Astrocyte (in vitro differentiated cells and primary cell): Measurements from ENCODE around the gene C19orf12. TPM values are rescaled to one million over a fixed set of nuclear protein-coding genes. Genes with fewer than 3 reads are reported as not detected.

ENCODE experiments used
- DNase-seq: peaks from one replicate; pipeline ENCODE4 v3.0.0-alpha.2; 2010; ENCODE audit warnings: low read depth
- FAIRE-seq: peaks from 2 replicates; lab custom pipeline; 2011; peaks lifted over from hg19 to GRCh38; lab: Jason Lieb, UNC
- H2AFZ ChIP-seq: 2 replicates; pipeline ENCODE4 v1.6.0; 2012; ENCODE audit warnings: low read depth, low read length, inconsistent platforms
- H3K27ac ChIP-seq: 2 replicates; pipeline ENCODE4 v1.5.1; 2011; ENCODE audit warnings: low read depth, low read length, inconsistent platforms
- H3K27me3 ChIP-seq: 2 replicates; pipeline ENCODE4 v1.6.0; 2011; ENCODE audit warnings: low read length, inconsistent platforms; ENCODE audit not compliant: insufficient read depth
- H3K36me3 ChIP-seq: 2 replicates; pipeline ENCODE4 v1.5.1; 2011; ENCODE audit warnings: low read length, inconsistent platforms; ENCODE audit not compliant: insufficient read depth
- H3K4me1 ChIP-seq: 2 replicates; pipeline ENCODE4 v1.5.1; 2011; ENCODE audit warnings: low read length, inconsistent platforms; ENCODE audit not compliant: insufficient read depth
- H3K4me2 ChIP-seq: 2 replicates; pipeline ENCODE4 v1.6.0; 2012; ENCODE audit warnings: low read length, inconsistent platforms
- H3K4me3 ChIP-seq: 2 replicates; pipeline ENCODE4 v1.5.1; 2011; ENCODE audit warnings: low read depth, mild to moderate bottlenecking, low read length, inconsistent platforms; ENCODE audit not compliant: insufficient read depth
- H3K79me2 ChIP-seq: 2 replicates; pipeline ENCODE4 v1.6.0; 2012; ENCODE audit warnings: mild to moderate bottlenecking, low read length, inconsistent platforms; ENCODE audit not compliant: insufficient read depth
- H3K9ac ChIP-seq: 2 replicates; pipeline ENCODE4 v1.6.0; 2012; ENCODE audit warnings: mild to moderate bottlenecking, low read length, inconsistent platforms
- H3K9me3 ChIP-seq: 2 replicates; pipeline ENCODE4 v1.5.1; 2012; ENCODE audit warnings: low read depth, mild to moderate bottlenecking, low read length, inconsistent platforms; ENCODE audit not compliant: insufficient read depth
- H4K20me1 ChIP-seq: 2 replicates; pipeline ENCODE4 v1.6.0; 2012; ENCODE audit warnings: low read length, inconsistent platforms; ENCODE audit not compliant: insufficient read depth
- H3K27ac Mint-ChIP-seq: one replicate; pipeline ENCODE4 v1.8.0; 2021; ENCODE audit warnings: mild to moderate bottlenecking, mixed read lengths; ENCODE audit not compliant: unreplicated experiment
- H3K27me3 Mint-ChIP-seq: one replicate; pipeline ENCODE4 v1.8.0; 2021; ENCODE audit warnings: low read depth, mixed read lengths; ENCODE audit not compliant: unreplicated experiment
- H3K36me3 Mint-ChIP-seq: one replicate; pipeline ENCODE4 v1.8.0; 2021; ENCODE audit warnings: low read depth, mixed read lengths; ENCODE audit not compliant: unreplicated experiment
- H3K4me1 Mint-ChIP-seq: one replicate; pipeline ENCODE4 v1.8.0; 2021; ENCODE audit warnings: low read depth, mixed read lengths; ENCODE audit not compliant: unreplicated experiment
- H3K4me3 Mint-ChIP-seq: one replicate; pipeline ENCODE4 v1.8.0; 2021; ENCODE audit warnings: mild to moderate bottlenecking, moderate library complexity, mixed read lengths; ENCODE audit not compliant: unreplicated experiment
- H3K9me3 Mint-ChIP-seq: one replicate; pipeline ENCODE4 v1.8.0; 2021; ENCODE audit warnings: mild to moderate bottlenecking, mixed read lengths; ENCODE audit not compliant: unreplicated experiment
- CTCF ChIP-seq: IDR thresholded peaks from 2 replicates; pipeline ENCODE4 v1.5.1; 2011; ENCODE audit warnings: low read depth, mild to moderate bottlenecking, inconsistent platforms, low read length, moderate library complexity; ENCODE audit not compliant: insufficient read depth
- EZH2 ChIP-seq: IDR thresholded peaks from 2 replicates; pipeline ENCODE4 v1.6.1; 2012; ENCODE audit warnings: mild to moderate bottlenecking, low read length, inconsistent platforms; ENCODE audit not compliant: insufficient read depth
- total RNA-seq: library from RNA; stranded (reverse); gene quantifications from 2 replicates; pipeline ENCODE4 v1.2.1, GENCODE V29; 2021

Gene C19orf12
- total RNA-seq, 1 donor from 2014 or later: 38.7 TPM

DNA sequence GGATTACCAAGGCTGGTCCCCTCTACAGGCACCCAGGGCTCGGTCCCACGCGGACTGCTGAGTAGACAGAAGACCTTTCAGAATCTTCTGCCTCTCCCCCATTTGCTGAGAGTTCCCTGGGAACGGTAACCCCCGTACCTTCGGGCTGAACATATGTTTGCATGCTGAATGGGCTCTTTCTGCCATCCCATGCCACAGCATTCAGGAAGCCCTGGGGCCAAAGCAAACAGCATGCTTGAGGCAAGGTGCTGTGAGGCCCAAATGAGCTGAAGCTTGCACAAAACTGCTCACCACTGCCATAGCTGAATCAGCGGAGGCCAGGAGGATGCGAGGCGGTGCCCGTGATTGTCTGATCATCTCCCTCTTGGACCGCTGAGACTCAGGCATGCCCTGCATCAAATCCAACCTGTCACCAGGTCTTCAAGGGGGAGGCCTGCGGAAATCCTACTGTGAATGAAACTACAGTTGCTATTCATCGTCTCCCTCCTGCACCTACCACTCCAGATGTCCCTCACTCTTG is 16.3 kb upstream of the C19orf12 start:
- Mint-ChIP-seq H3K27me3 (peaks cover 43% of the 10 kb centered on the region), H3K27ac (no peak overlapping the region), H3K4me3 (no peak overlapping the region), H3K4me1 (no peaks in the 10 kb centered on the region), H3K9me3 (peaks cover 2% of the 10 kb centered on the region), H3K36me3 (no peaks in the 10 kb centered on the region)
- Histone ChIP-seq H4K20me1 (no peaks in the 10 kb centered on the region), H3K27ac (no peak overlapping the region), H3K9me3 (no peaks in the 10 kb centered on the region), H3K27me3 (peaks cover 8% of the 10 kb centered on the region), H2AFZ (no peak overlapping the region), H3K4me1 (no peaks in the 10 kb centered on the region), H3K36me3 (no peaks in the 10 kb centered on the region), H3K4me2 (no peak overlapping the region), H3K4me3 (no peak overlapping the region), H3K79me2 (no peaks in the 10 kb centered on the region), H3K9ac (no peak overlapping the region)
- DNase-seq (no peak), FAIRE-seq (no peak)
- TF ChIP-seq CTCF (no peak), EZH2 (no peak)

GRCh38 chr19:29727906-29728305 is 12.8 kb upstream of the C19orf12 start:
- no peak overlapping the region for H3K9ac ChIP-seq
- TF ChIP-seq CTCF (no peak), EZH2 (no peak)
- Mint-ChIP-seq H3K4me3 (no peak overlapping the region), H3K4me1 (no peaks in the 10 kb centered on the region), H3K27ac (no peak overlapping the region), H3K27me3 (peaks cover 51% of the 10 kb centered on the region), H3K9me3 (peaks cover 2% of the 10 kb centered on the region), H3K36me3 (no peaks in the 10 kb centered on the region)
- H3K4me3 ChIP-seq: no peak overlapping the region
- H3K9me3 ChIP-seq: no peaks in the 10 kb centered on the region
- H2AFZ ChIP-seq: no peak overlapping the region
- peaks cover 6% of the 10 kb centered on the region for H3K4me1 ChIP-seq
- FAIRE-seq (no peak), DNase-seq (no peak)
- H3K79me2 ChIP-seq: no peaks in the 10 kb centered on the region
- H3K27ac ChIP-seq: no peak overlapping the region
- peaks cover 16% of the 10 kb centered on the region for H3K27me3 ChIP-seq
- H3K36me3 ChIP-seq: no peaks in the 10 kb centered on the region
- no peak overlapping the region for H3K4me2 ChIP-seq
- H4K20me1 ChIP-seq: no peaks in the 10 kb centered on the region

DNA sequence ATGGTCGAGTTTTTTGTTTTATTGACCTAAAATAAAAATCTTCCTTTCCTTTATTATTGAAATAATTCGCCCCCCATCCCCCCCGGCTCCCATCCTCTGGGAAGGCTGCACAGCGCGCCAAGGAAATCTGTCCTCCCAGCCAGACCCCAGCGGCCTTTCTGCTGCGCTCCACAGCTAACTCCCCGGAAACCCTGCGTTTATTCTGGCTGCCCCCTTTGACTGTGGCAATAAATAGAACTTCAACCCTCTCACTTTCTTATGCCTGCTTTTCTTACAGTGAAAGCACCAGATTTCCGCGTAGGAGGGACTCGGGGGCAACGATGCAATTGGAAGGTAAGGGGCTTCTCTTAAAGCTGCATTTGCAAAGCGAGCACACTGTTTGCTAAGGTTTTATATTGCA is 9.7 kb upstream of the C19orf12 start:
- Histone ChIP-seq H2AFZ (peak overlapping the region; percentile 66), H3K27me3 (peaks cover 15% of the 10 kb centered on the region), H3K27ac (no peak overlapping the region), H3K79me2 (no peaks in the 10 kb centered on the region), H3K36me3 (no peaks in the 10 kb centered on the region), H3K9ac (no peak overlapping the region), H3K4me3 (peak overlapping the region; percentile 25), H4K20me1 (no peaks in the 10 kb centered on the region), H3K4me2 (peak overlapping the region; percentile 84), H3K4me1 (peaks cover 6% of the 10 kb centered on the region), H3K9me3 (no peaks in the 10 kb centered on the region)
- no peak for FAIRE-seq
- no peaks in the 10 kb centered on the region for H3K36me3 Mint-ChIP-seq
- TF ChIP-seq CTCF: no peak
- H3K27ac Mint-ChIP-seq: no peak overlapping the region
- no peaks in the 10 kb centered on the region for H3K9me3 Mint-ChIP-seq
- no peaks in the 10 kb centered on the region for H3K4me1 Mint-ChIP-seq
- H3K27me3 Mint-ChIP-seq: peaks cover 45% of the 10 kb centered on the region
- H3K4me3 Mint-ChIP-seq: peak overlapping the region; percentile 20
- DNase-seq: no peak
